ENCODE measurements around the gene SPEN. TPM values are rescaled to one million over a fixed set of nuclear protein-coding genes. Genes with fewer than 3 reads are reported as not detected.

Gene SPEN
- total RNA-seq, 1 donor from 2014 or later, result 58.3 TPM

- FAIRE-seq, result no peak
These were observed 105.8 kb downstream of the SPEN start for GRCh38 chr1:15953294-15953771.

GRCh38 chr1:15953791-15954241 is 106.3 kb downstream of the SPEN start:
- FAIRE-seq, result no peak
- no peak for DNase-seq (ENCODE audit: low spot score in 2 of 2)

More at GRCh38 chr1:15953294-15953771, 105.8 kb downstream of the SPEN start:
- no peak for DNase-seq (ENCODE audit: low spot score in 2 of 2)

GRCh38 chr1:15954316-15954715 is 106.8 kb downstream of the SPEN start:
- DNase-seq (ENCODE audit: low spot score in 2 of 2) (no peak), FAIRE-seq (no peak)

- FAIRE-seq, result no peak
- no peak for DNase-seq (ENCODE audit: low spot score in 2 of 2)
These were observed 108.0 kb downstream of the SPEN start for GRCh38 chr1:15955552-15955951.

- DNase-seq (ENCODE audit: low spot score in 2 of 2) (no peak), FAIRE-seq (no peak)
These were observed 108.6 kb downstream of the SPEN start for GRCh38 chr1:15956150-15956549.

- no peak for DNase-seq (ENCODE audit: low spot score in 2 of 2)
- FAIRE-seq, result no peak
These were observed 110.0 kb downstream of the SPEN start for GRCh38 chr1:15957221-15958095.

GRCh38 chr1:15958111-15958510 is 110.6 kb downstream of the SPEN start:
- FAIRE-seq (no peak), DNase-seq (ENCODE audit: low spot score in 2 of 2) (no peak)

GRCh38 chr1:15958793-15959192 is 111.3 kb downstream of the SPEN start:
- FAIRE-seq (no peak), DNase-seq (ENCODE audit: low spot score in 2 of 2) (no peak)

- FAIRE-seq, result no peak
These were observed 111.9 kb downstream of the SPEN start for GRCh38 chr1:15959424-15959823.

GRCh38 chr1:15959827-15960446 is 112.4 kb downstream of the SPEN start:
- DNase-seq (ENCODE audit: low spot score in 2 of 2) (no peak), FAIRE-seq (no peak)

More at GRCh38 chr1:15959424-15959823, 111.9 kb downstream of the SPEN start:
- no peak for DNase-seq (ENCODE audit: low spot score in 2 of 2)

GRCh38 chr1:15960808-15961207 is 113.3 kb downstream of the SPEN start:
- no peak for DNase-seq (ENCODE audit: low spot score in 2 of 2)
- no peak for FAIRE-seq

GRCh38 chr1:15961492-15961891 is 114.0 kb downstream of the SPEN start:
- no peak for DNase-seq (ENCODE audit: low spot score in 2 of 2)
- no peak for FAIRE-seq

- FAIRE-seq, result no peak
- no peak for DNase-seq (ENCODE audit: low spot score in 2 of 2)
These were observed 114.7 kb downstream of the SPEN start for GRCh38 chr1:15962176-15962575.

- FAIRE-seq, result no peak
- no peak for DNase-seq (ENCODE audit: low spot score in 2 of 2)
These were observed 115.3 kb downstream of the SPEN start for GRCh38 chr1:15962671-15963362.

- FAIRE-seq (no peak), DNase-seq (ENCODE audit: low spot score in 2 of 2) (no peak)
These were observed 116.0 kb downstream of the SPEN start for GRCh38 chr1:15963363-15963967.

- DNase-seq (ENCODE audit: low spot score in 2 of 2) (no peak), FAIRE-seq (no peak)
These were observed 116.6 kb downstream of the SPEN start for GRCh38 chr1:15963968-15964648.

GRCh38 chr1:15965228-15965767 is 117.8 kb downstream of the SPEN start:
- FAIRE-seq (peak; percentile 43), DNase-seq (ENCODE audit: low spot score in 2 of 2) (peak in 1 of 2 donors; percentile 61)

- DNase-seq (ENCODE audit: low spot score in 2 of 2), result no peak
- no peak for FAIRE-seq
These were observed 118.8 kb downstream of the SPEN start for GRCh38 chr1:15966081-15966955.

GRCh38 chr1:15966956-15967344 is 119.4 kb downstream of the SPEN start:
- no peak for DNase-seq (ENCODE audit: low spot score in 2 of 2)
- no peak for FAIRE-seq

Measured in frontal cortex (tissue), 4 donors.